Thyroid gland (tissue), 4 donors: Measurements from ENCODE around the gene CRIP1.

Source experiments
- POLR2A ChIP-seq, 2 donors: fragments of 450-650 bp; IDR thresholded peaks; one replicate each; pipeline ENCODE4 v1.6.1; 2017; ENCODE audit warnings: antibody characterized with exemption in 2 of 2, mild to moderate bottlenecking in 2 of 2, moderate library complexity in 1 of 2
- TF ChIP-seq, protein P1 (sequence below), 6 experiments: fragments of 200-600 bp in 3 of 6; fragments of 450-650 bp in 3 of 6; sonication (generic) in 3 of 6; IDR thresholded peaks; one replicate each; pipeline ENCODE4 v1.5.1; 2016 to 2019; ENCODE audit warnings: antibody characterized with exemption in 6 of 6, mild to moderate bottlenecking in 2 of 6, inconsistent platforms in 1 of 6, moderate library complexity in 1 of 6

DNA sequence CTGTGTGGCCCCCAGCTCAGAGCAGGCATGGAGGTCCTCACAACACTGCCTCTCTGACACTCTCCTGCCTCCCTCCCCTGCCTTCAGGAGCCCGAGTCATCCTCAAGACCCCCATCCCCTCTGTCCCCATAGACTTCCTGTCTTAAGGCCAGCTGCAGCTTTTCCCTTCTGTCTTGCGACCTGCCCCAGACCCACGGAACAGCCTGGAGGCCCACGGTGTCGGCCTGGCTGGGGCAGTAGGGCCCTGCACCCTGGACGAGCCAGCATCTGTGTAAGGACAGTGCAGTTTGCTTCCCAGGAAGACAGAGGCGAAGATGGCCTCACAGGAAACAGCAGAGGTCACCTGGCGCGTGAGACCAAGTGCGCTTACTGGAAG, 14.0 kb downstream of the CRIP1 start:
- TF ChIP-seq, protein P1, sequence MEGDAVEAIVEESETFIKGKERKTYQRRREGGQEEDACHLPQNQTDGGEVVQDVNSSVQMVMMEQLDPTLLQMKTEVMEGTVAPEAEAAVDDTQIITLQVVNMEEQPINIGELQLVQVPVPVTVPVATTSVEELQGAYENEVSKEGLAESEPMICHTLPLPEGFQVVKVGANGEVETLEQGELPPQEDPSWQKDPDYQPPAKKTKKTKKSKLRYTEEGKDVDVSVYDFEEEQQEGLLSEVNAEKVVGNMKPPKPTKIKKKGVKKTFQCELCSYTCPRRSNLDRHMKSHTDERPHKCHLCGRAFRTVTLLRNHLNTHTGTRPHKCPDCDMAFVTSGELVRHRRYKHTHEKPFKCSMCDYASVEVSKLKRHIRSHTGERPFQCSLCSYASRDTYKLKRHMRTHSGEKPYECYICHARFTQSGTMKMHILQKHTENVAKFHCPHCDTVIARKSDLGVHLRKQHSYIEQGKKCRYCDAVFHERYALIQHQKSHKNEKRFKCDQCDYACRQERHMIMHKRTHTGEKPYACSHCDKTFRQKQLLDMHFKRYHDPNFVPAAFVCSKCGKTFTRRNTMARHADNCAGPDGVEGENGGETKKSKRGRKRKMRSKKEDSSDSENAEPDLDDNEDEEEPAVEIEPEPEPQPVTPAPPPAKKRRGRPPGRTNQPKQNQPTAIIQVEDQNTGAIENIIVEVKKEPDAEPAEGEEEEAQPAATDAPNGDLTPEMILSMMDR (IDR thresholded peaks at IDR 0.05) = no peak
- no peak for TF ChIP-seq POLR2A (IDR thresholded peaks at IDR 0.05)
